Stimulated activated CD4-positive, alpha-beta T cell treated with anti-CD3 and anti-CD28 coated beads, TNF-alpha, amount 100 ng/mL, for 48 hours (primary cell): ENCODE results near the gene BMPER.

Experiments
- DNase-seq, 3 donors: peaks; one replicate each; pipeline ENCODE4 v3.0.0-alpha.2; 2020; ENCODE audit warnings: low read depth in 3 of 3

The BMPER gene

DNA sequence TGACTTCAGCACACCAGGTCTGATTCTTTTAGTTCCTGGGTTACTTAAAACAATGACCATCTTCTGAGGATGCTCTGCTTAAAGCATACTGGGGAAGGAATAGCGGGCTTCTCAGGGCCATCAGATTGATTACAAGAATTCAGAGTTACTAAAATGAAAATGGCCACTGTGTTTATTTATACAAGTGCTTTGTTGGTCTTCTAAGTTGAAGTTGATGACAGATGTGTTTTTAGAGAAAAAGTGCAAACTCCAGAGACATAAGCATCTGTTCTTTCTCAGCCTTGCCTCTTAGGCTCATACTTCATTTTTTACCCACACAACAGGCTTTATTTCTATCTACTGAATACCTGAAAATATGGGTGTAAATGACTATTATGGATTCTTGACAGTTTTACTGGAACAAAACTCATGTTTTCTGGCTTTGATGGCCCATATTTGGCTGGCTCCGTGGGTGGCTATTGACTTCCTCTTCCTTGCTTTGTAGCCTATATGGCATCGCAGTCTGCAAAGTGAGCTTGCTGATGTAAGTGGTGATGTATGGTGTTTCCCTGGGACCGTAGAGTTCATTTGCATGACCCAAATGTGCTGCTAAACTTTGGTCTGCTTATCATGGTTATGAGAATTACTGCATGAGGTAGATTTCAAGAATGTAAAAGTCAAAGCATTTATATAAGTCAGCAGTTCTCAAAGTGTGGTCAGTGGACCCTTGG, 121.3 kb downstream of the BMPER start:
- DNase-seq: no peak

GRCh38 chr7:34031156-34031555, 125.8 kb downstream of the BMPER start:
- no peak for DNase-seq

GRCh38 chr7:34034728-34035127, 129.4 kb downstream of the BMPER start:
- DNase-seq: no peak

DNA sequence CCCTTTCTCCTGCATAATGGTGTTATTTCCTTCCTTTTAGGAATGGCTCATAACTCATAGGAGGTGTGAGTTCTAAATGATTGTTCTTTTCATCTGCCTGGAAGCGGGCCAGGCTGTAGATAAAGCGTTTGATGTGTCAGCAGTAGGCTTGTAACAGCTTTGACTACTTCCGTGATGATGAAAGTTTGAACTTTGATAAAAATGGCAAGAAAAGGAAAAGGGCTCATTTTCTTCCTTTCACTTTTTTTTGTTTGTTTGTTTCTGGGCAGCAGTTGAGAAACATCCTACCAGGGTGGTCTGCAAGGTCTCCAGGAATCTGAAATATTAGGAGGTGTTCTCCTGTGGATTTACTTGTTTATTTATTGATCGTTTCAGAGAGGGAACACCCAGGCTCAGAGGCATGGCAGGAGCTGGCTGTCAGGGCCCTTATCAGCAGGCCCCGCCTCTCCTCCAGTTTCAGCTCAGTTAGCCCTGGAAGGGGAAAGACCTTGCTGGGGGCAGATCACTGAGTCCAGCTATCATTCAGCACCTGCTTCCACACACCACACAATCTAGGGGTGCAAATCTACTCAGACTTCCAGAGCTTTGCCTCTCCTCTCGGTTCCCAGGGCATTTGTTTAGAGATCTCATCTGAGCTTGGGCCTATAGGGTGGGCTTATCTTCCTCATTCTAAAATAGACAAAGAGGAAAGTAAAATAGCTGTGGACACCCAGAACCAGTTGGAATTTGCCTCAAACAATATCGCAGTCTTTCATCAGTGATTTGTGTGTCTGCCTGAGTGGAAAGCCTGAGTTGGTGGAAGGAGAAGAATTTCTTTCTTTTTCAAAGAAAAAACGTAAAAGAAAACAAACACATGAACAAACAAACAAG, 130.9 kb downstream of the BMPER start:
- DNase-seq: no peak

- DNase-seq: no peak
Observed at GRCh38 chr7:34036972-34037792, 131.8 kb downstream of the BMPER start.

- no peak for DNase-seq
Observed at GRCh38 chr7:34038816-34039470, 133.6 kb downstream of the BMPER start.

DNA sequence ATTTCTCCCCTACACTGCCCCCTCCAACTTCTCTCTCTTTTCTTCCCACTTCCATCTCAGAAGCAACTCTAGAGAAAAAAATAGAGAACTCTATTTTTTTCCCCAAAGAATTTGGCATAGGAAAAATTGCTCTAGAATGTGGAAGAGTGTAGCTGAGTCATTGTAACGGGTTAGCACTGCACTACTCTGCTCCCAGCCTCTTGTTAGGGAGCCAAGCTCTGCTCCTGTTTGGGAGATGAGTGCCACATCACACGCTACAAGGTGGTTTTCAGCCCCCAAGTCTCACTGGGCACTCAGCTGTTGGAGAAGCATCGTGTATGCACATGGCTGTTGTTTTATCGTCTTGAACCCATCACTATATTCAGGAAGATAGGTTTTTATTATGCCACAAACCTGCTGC, 136.4 kb downstream of the BMPER start:
- no peak for DNase-seq

- DNase-seq: no peak
Observed at GRCh38 chr7:34042406-34042805, 137.1 kb downstream of the BMPER start.

- DNase-seq: no peak
Observed at GRCh38 chr7:34043461-34044305, 138.3 kb downstream of the BMPER start.

DNA sequence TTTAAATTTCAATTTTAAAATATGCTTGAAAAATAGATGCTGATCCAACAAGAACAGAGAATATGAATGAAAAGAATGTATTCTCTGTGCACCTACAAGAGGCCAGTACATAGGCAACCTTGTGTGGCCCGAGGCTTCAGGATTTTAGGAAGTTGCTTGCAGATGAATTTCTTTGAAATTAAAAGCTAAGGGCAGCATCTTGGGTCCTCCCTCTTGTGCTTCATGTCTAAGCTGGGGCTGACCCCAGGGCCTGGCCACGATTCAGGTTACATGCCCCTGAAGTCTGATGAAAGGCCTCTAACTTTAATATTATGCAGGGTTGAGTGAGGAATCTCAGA, 138.9 kb downstream of the BMPER start:
- no peak for DNase-seq

GRCh38 chr7:34044734-34045353, 139.5 kb downstream of the BMPER start:
- DNase-seq: no peak

GRCh38 chr7:34048445-34048844, 143.1 kb downstream of the BMPER start:
- no peak for DNase-seq

DNA sequence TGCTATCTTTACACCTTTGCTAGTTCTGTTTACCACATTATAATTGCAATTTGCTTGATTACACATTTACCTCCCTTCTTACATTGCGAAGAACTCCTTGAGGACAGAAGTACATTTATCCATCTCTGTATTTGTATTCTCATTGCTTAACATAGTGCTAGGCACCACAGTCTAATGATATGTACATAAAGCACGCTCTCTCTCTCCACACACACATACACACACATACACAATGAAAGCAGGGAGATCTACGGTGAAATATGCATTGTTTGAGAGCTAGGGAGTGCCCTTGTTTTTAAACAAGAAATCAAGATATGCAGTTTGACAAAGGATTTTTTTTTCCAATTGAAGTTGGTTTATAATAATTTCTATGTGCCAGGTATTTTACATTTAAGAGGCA, 148.7 kb downstream of the BMPER start:
- no peak for DNase-seq

GRCh38 chr7:34057136-34057535, 151.8 kb downstream of the BMPER start:
- no peak for DNase-seq

- no peak for DNase-seq
Observed at GRCh38 chr7:34057956-34058355, 152.6 kb downstream of the BMPER start.

DNA sequence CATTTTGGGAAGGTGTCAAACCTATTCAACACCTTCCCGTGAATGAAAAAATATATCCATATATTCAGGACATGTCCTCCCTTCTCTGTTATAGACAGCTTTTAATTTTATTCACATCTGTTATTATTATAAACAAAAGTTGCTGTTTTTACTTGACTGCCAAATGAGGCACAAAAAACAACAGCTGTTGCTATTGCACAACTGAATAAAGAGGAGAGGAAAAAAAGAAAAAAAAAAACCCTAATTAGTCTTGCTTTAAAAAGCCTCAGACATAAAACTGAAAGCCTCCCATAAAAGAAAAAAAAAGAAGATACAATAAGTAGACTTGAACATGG, 153.4 kb downstream of the BMPER start:
- DNase-seq: no peak

DNA sequence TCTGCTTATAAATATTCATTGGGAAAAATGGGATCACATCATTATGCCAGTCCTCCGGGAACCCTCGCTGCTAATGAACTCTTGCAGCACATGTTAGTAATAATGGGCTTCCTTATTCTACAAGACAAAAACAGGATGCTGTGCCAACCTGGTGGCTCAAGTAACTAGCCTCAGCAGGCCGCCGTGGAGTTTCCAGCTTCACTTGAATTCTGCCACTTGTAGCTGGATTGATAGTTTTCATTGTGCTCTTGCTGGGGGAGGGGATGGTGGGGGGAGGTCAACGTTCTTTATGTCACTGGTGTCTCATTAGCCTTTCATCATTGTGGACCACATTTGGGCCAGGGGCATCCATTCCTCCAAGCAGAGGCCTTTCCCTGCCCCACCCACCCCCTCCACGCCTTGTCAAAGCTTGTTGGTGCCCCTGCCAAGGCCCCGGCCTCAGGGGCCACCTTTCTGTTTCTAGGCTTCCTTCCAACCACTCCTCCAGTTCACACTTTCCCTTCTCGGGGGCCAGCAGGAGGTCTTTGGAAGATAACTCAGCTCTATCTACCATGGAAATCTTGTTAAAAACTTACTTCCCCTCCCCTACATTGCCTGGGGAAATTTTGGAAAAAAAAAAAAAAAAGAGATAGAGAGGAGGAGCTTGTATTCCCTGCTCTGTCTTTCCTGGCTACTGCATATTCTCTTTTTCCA, 153.9 kb downstream of the BMPER start:
- DNase-seq: no peak

DNA sequence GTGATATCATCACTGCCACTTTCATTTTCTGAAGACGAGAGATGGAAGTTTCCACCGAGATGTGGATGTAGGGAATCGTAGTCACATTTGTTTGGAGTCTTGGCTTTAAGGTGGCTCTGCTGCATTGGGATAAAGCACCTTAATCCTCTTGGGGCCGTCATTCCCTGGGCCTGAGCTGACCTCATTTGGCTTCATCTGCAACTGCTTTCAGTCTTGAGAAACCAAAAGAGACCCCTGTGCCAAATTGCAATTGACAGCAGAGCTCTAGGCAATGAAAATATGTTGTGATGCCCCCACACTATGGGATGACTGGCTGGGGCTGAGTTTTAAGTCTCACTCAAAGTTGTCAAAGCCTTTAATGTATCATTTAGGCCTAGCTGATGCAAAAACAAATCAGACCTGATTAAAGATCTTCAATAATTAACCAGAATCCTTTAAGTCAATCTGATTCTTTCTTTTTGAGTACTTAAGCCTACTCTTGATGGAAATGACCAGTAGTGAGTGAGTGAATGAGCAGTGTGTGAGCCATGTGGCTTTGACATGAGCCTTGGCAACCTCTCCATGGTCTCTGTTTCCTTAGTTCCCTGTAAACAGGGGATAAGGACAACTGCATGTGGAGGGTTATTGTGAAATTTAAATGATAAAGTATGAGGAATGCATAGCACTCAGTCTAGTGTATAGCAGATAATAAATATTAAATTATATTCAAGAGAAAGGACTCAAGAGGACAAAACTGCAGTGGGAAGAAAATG, 155.0 kb downstream of the BMPER start:
- no peak for DNase-seq

- DNase-seq: no peak
Observed at GRCh38 chr7:34061149-34061548, 155.8 kb downstream of the BMPER start.
